Measurements from ENCODE around the gene MRPL43. TPM values are rescaled to one million over a fixed set of nuclear protein-coding genes. Genes with fewer than 3 reads are reported as not detected.
A peak's percentile ranks its signal among the peaks of the same experiment; 100 is the strongest.

MRPL43 gene
- total RNA-seq, 1 experiment from 2014 or later = 69.4 TPM

- peaks cover 54% of the 10 kb centered on the region for H3K4me1 ChIP-seq (replicated peaks)
- H3K36me3 ChIP-seq = peaks cover 72% of the 10 kb centered on the region
- DNase-seq (ENCODE audit: low read depth in 1 of 2, low spot score in 2 of 2) = no peak
- no peaks in the 10 kb centered on the region for H3K9me3 ChIP-seq (replicated peaks)
- no peak overlapping the region for H3K27ac ChIP-seq
- no peak overlapping the region for H3K4me3 ChIP-seq
- no peaks in the 10 kb centered on the region for H3K27me3 ChIP-seq (replicated peaks)
Observed at GRCh38 chr10:101003639-101004206, 16.4 kb upstream of the MRPL43 start.

GRCh38 chr10:101002456-101002855, 15.2 kb upstream of the MRPL43 start:
- no peak for DNase-seq (ENCODE audit: low read depth in 1 of 2, low spot score in 2 of 2)
- Histone ChIP-seq H3K27ac (no peak overlapping the region), H3K4me3 (no peak overlapping the region), H3K9me3 (replicated peaks) (no peaks in the 10 kb centered on the region), H3K27me3 (replicated peaks) (no peaks in the 10 kb centered on the region), H3K36me3 (peaks cover 68% of the 10 kb centered on the region), H3K4me1 (replicated peaks) (peaks cover 54% of the 10 kb centered on the region)

- H3K4me1 ChIP-seq (replicated peaks) = peaks cover 54% of the 10 kb centered on the region
- H3K4me3 ChIP-seq = peak overlapping the region; percentile 81; the same call in 1 of the 2 replicates
- peaks cover 59% of the 10 kb centered on the region for H3K36me3 ChIP-seq
- DNase-seq (ENCODE audit: low read depth in 1 of 2, low spot score in 2 of 2) = no peak
- no peak overlapping the region for H3K27ac ChIP-seq
- H3K9me3 ChIP-seq (replicated peaks) = no peaks in the 10 kb centered on the region
- H3K27me3 ChIP-seq (replicated peaks) = no peaks in the 10 kb centered on the region
Observed at GRCh38 chr10:101001659-101002035, 14.3 kb upstream of the MRPL43 start.

GRCh38 chr10:101000915-101001658, 13.8 kb upstream of the MRPL43 start:
- H3K9me3 ChIP-seq (replicated peaks) = no peaks in the 10 kb centered on the region
- peak overlapping the region; percentile 81 for H3K4me3 ChIP-seq
- H3K27ac ChIP-seq = peak overlapping the region; percentile 94
- peak; percentile 70 to 89 for DNase-seq (ENCODE audit: low read depth in 1 of 2, low spot score in 2 of 2)
- H3K4me1 ChIP-seq (replicated peaks) = peaks cover 54% of the 10 kb centered on the region
- H3K27me3 ChIP-seq (replicated peaks) = no peaks in the 10 kb centered on the region
- peaks cover 54% of the 10 kb centered on the region for H3K36me3 ChIP-seq

- H3K27me3 ChIP-seq (replicated peaks) = no peaks in the 10 kb centered on the region
- DNase-seq (ENCODE audit: low read depth in 1 of 2, low spot score in 2 of 2) = peak in 1 of 2 experiments; percentile 62
Observed at GRCh38 chr10:101000127-101000914, 13.0 kb upstream of the MRPL43 start.

DNA sequence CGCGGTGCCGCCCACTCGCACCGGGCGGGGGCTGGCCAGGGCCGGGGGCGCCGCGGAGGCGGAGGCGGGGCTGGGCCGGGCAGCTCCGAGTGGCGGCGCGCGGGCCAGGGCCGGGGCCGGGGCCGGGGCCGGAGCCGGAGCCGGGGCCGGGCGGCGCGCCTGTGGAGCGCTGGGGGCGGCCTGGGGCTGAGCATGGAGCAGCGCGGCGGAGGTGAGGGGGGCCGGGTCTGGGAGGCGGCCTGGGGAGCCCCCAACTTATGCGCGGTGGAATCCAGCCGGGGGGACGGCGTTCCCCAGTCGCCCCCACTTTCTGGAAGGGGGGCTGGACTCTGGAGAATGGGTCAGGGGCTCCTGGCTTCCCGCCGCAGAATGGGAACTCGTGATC, 12.4 kb upstream of the MRPL43 start, which contains the start of gene LZTS2:
LZTS2 (plus strand) TSS at position 67 of the 385 bp plus-strand sequence. CDS start 2,731 bp downstream, outside the sequence.
- H3K27ac ChIP-seq = peak within 1 kb of the TSS; percentile 94
- peaks cover 43% of the 10 kb centered on the region for H3K36me3 ChIP-seq
- no peak for DNase-seq (ENCODE audit: low read depth in 1 of 2, low spot score in 2 of 2)
- no peaks in the 10 kb centered on the region for H3K9me3 ChIP-seq (replicated peaks)
- H3K4me3 ChIP-seq = peak within 1 kb of the TSS; percentile 81
- H3K4me1 ChIP-seq (replicated peaks) = peaks cover 66% of the 10 kb centered on the region
- H3K27me3 ChIP-seq (replicated peaks) = no peaks in the 10 kb centered on the region

More at GRCh38 chr10:101000127-101000914, 13.0 kb upstream of the MRPL43 start:
- H3K9me3 ChIP-seq (replicated peaks) = no peaks in the 10 kb centered on the region
- H3K27ac ChIP-seq = peak overlapping the region; percentile 94
- H3K4me3 ChIP-seq = peak overlapping the region; percentile 81
- peaks cover 60% of the 10 kb centered on the region for H3K4me1 ChIP-seq (replicated peaks)
- peaks cover 46% of the 10 kb centered on the region for H3K36me3 ChIP-seq

- Histone ChIP-seq H3K9me3 (replicated peaks) (no peaks in the 10 kb centered on the region), H3K4me1 (replicated peaks) (peaks cover 71% of the 10 kb centered on the region), H3K36me3 (peaks cover 43% of the 10 kb centered on the region), H3K27me3 (replicated peaks) (no peaks in the 10 kb centered on the region), H3K27ac (peak overlapping the region; percentile 94), H3K4me3 (peak overlapping the region; percentile 81)
- DNase-seq (ENCODE audit: low read depth in 1 of 2, low spot score in 2 of 2) = peak; percentile 83 to 91
Observed at GRCh38 chr10:100998991-100999741, 11.9 kb upstream of the MRPL43 start.

DNA sequence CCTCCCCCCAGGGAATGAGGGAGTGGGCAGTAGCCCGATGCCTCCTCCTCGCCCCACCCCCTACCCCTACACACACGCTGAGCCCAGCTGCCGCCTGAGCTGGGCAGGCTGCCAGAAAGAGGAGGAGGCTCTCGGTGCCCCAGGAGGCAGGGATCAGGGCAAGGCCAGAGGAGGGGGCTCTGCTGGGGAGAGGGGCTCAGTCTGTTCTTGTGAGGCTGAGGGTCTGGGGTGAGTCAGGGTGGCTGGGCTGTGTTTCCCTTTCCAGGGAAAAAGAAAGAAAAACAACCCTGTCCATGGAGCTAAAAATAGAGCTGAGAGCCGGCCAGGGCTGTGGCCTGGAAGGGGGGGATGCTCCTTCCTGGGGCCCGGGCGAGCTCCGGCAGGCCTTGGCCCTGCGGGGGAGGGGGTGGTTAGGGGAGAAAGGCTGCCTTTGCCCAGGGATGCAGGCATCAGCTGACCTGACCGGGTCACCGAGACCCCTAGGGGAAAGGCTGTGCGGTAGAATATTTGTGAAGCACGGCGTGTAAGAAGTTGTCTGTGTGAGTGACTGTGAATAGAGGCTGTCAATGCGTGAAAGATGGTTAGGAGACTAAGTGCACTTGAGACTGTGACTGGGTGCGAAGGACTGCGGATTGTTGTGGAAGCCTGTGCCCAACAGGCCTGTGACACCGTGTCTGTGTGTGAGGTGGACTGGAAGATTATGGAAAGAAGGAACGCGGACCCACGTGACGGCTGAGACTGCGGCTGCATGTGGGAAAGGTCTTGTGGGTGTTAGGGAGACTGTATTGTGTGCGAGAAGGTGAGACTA, 11.1 kb upstream of the MRPL43 start:
- Histone ChIP-seq H3K4me1 (replicated peaks) (peaks cover 74% of the 10 kb centered on the region), H3K9me3 (replicated peaks) (no peaks in the 10 kb centered on the region), H3K27ac (peak overlapping the region; percentile 94), H3K27me3 (replicated peaks) (no peaks in the 10 kb centered on the region), H3K36me3 (peaks cover 43% of the 10 kb centered on the region), H3K4me3 (peak overlapping the region; percentile 81)
- peak; percentile 90 for DNase-seq (ENCODE audit: low read depth in 1 of 2, low spot score in 2 of 2)

- no peaks in the 10 kb centered on the region for H3K9me3 ChIP-seq (replicated peaks)
- H3K36me3 ChIP-seq = peaks cover 41% of the 10 kb centered on the region
- H3K4me1 ChIP-seq (replicated peaks) = peaks cover 74% of the 10 kb centered on the region
- H3K27me3 ChIP-seq (replicated peaks) = no peaks in the 10 kb centered on the region
- peak overlapping the region; percentile 81 for H3K4me3 ChIP-seq
- H3K27ac ChIP-seq = peak overlapping the region; percentile 94
- DNase-seq (ENCODE audit: low read depth in 1 of 2, low spot score in 2 of 2) = peak; percentile 88
Observed at GRCh38 chr10:100997360-100998182, 10.3 kb upstream of the MRPL43 start.

- H3K36me3 ChIP-seq = peaks cover 34% of the 10 kb centered on the region
- peak in 1 of 2 experiments; percentile 42 for DNase-seq (ENCODE audit: low read depth in 1 of 2, low spot score in 2 of 2)
Observed at GRCh38 chr10:100996678-100997359, 9.5 kb upstream of the MRPL43 start.

DNA sequence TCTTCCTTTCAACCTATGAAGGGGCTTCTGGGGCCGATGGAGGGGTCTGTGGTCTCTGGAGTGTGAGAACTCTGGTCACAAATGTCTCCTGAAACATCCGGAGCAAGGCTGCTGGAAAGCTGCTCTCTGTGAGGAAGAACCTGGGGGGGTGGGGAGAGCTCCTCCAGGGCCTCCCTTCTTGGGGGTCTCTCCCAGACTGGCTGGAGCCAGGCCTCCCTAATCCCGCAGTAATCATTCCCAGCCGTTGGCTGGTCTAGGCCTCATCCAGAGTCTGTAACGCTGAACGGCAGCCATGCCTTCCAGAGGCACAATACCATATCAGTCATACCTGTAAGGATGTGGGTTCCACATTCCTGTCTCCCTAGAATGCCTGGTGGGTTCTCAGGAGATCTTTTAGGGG, 7.9 kb upstream of the MRPL43 start:
- Histone ChIP-seq H3K27ac (peak overlapping the region; percentile 57), H3K27me3 (replicated peaks) (no peaks in the 10 kb centered on the region), H3K9me3 (replicated peaks) (no peaks in the 10 kb centered on the region), H3K4me3 (no peak overlapping the region), H3K36me3 (peaks cover 44% of the 10 kb centered on the region), H3K4me1 (replicated peaks) (peaks cover 56% of the 10 kb centered on the region)
- peak; percentile 72 to 78 for DNase-seq (ENCODE audit: low read depth in 1 of 2, low spot score in 2 of 2)

More at GRCh38 chr10:100996678-100997359, 9.5 kb upstream of the MRPL43 start:
- peak overlapping the region; percentile 81 for H3K4me3 ChIP-seq
- no peak overlapping the region for H3K27ac ChIP-seq
- peaks cover 68% of the 10 kb centered on the region for H3K4me1 ChIP-seq (replicated peaks)
- H3K9me3 ChIP-seq (replicated peaks) = no peaks in the 10 kb centered on the region
- no peaks in the 10 kb centered on the region for H3K27me3 ChIP-seq (replicated peaks)
